Neural cell (in vitro differentiated cells): ENCODE data around the gene TMEM220. TPM values are rescaled to one million over a fixed set of nuclear protein-coding genes. Genes with fewer than 3 reads are reported as not detected.

Experiments
- H2AFZ ChIP-seq: fragments of 200-600, 300-800 bp; sonication (generic), shearing (Covaris generic); 2 replicates; pipeline ENCODE4 v1.6.0; 2014; ENCODE audit warnings: low read depth, mild to moderate bottlenecking, antibody characterized with exemption, low read length, moderate library complexity
- H3F3A ChIP-seq: fragments of 200-600 bp; shearing (Covaris generic); 2 replicates; pipeline ENCODE4 v1.6.1; 2016; ENCODE audit warnings: mild to moderate bottlenecking, moderate library complexity, mixed read lengths, antibody characterized with exemption, low read length; ENCODE audit not compliant: insufficient read depth, poor library complexity, severe bottlenecking
- H3K27ac ChIP-seq: fragments of 200-600, 300-800 bp; sonication (generic), shearing (Covaris generic); 2 replicates; pipeline ENCODE4 v1.5.1; 2014; ENCODE audit warnings: mild to moderate bottlenecking, low read length, moderate library complexity
- H3K27me3 ChIP-seq: fragments of 300-800, 200-600 bp; sonication (generic), shearing (Covaris generic); 2 replicates; pipeline ENCODE4 v1.6.0; 2014; ENCODE audit warnings: mild to moderate bottlenecking, low read depth, low read length, moderate library complexity; ENCODE audit not compliant: insufficient read depth
- H3K36me3 ChIP-seq: fragments of 300-800, 200-600 bp; sonication (generic), shearing (Covaris generic); 2 replicates; pipeline ENCODE4 v1.5.1; 2014; ENCODE audit warnings: mild to moderate bottlenecking, antibody characterized with exemption, low read length, moderate library complexity; ENCODE audit not compliant: insufficient read depth
- H3K4me2 ChIP-seq: fragments of 300-800, 200-600 bp; sonication (generic), shearing (Covaris generic); 2 replicates; pipeline ENCODE4 v1.6.0; 2014; ENCODE audit warnings: mild to moderate bottlenecking, low read length
- H3K4me3 ChIP-seq: fragments of 300-800, 200-600 bp; sonication (generic), shearing (Covaris generic); 2 replicates; pipeline ENCODE4 v1.5.1; 2014; ENCODE audit warnings: mild to moderate bottlenecking, low read length, moderate library complexity
- H3K79me2 ChIP-seq: fragments of 200-600 bp; shearing (Covaris generic); replicated peaks from 2 replicates; pipeline ENCODE4 v1.6.0; 2014; ENCODE audit warnings: mild to moderate bottlenecking, low read length, moderate library complexity; ENCODE audit not compliant: insufficient read depth
- H3K9ac ChIP-seq: fragments of 300-800, 200-600 bp; sonication (generic), shearing (Covaris generic); 2 replicates; pipeline ENCODE4 v1.6.1; 2016; ENCODE audit warnings: mild to moderate bottlenecking, low read length, mixed read lengths
- H3K9me2 ChIP-seq: fragments of 200-600 bp; shearing (Covaris generic); 2 replicates; pipeline ENCODE4 v1.6.1; 2016; ENCODE audit warnings: mild to moderate bottlenecking, low read length, mixed read lengths; ENCODE audit not compliant: insufficient read depth
- H3K9me3 ChIP-seq: fragments of 200-600, 300-800 bp; sonication (generic), shearing (Covaris generic); 2 replicates; pipeline ENCODE4 v1.6.1; 2016; ENCODE audit warnings: mild to moderate bottlenecking, mixed run types, low read length, moderate library complexity, mixed read lengths
- H4K20me1 ChIP-seq: fragments of 200-600 bp; shearing (Covaris generic); 2 replicates; pipeline ENCODE4 v1.6.1; 2016; ENCODE audit warnings: mild to moderate bottlenecking, mixed run types; ENCODE audit not compliant: insufficient read depth
- CTCF ChIP-seq: fragments of 450-650 bp; IDR thresholded peaks from 2 replicates; pipeline ENCODE4 v1.5.1; 2014; ENCODE audit warnings: antibody characterized with exemption, mild to moderate bottlenecking, moderate library complexity; ENCODE audit not compliant: poor library complexity, severe bottlenecking
- EP300 ChIP-seq: fragments of 450-650 bp; conservative IDR thresholded peaks from 2 replicates; pipeline ENCODE4 v1.6.1; 2014; ENCODE audit warnings: antibody characterized with exemption, mild to moderate bottlenecking, moderate library complexity; ENCODE audit not compliant: poor library complexity, severe bottlenecking
- EZH2 ChIP-seq: fragments of 200-600, 300-800 bp; shearing (Covaris generic), sonication (generic); IDR thresholded peaks from 2 replicates; pipeline ENCODE4 v1.6.1; 2014; ENCODE audit warnings: antibody characterized with exemption, low read length, borderline replicate concordance, mild to moderate bottlenecking; ENCODE audit not compliant: insufficient read depth, poor library complexity, severe bottlenecking
- MXI1 ChIP-seq: fragments of 450-650 bp; conservative IDR thresholded peaks from 2 replicates; pipeline ENCODE4 v1.6.1; 2014; ENCODE audit warnings: antibody characterized with exemption, mild to moderate bottlenecking; ENCODE audit not compliant: poor library complexity, severe bottlenecking
- POLR2AphosphoS5 ChIP-seq: IDR thresholded peaks from 2 replicates; pipeline ENCODE4 v1.6.1; 2012
- RAD21 ChIP-seq: fragments of 450-650 bp; conservative IDR thresholded peaks from 2 replicates; pipeline ENCODE4 v1.6.1; 2014; ENCODE audit warnings: antibody characterized with exemption, mild to moderate bottlenecking, moderate library complexity
- REST ChIP-seq: IDR thresholded peaks from 2 replicates; pipeline ENCODE4 v1.6.1; 2012; ENCODE audit warnings: borderline replicate concordance
- SMC3 ChIP-seq: fragments of 450-650 bp; conservative IDR thresholded peaks from 2 replicates; pipeline ENCODE4 v1.6.1; 2014; ENCODE audit warnings: antibody characterized with exemption, mild to moderate bottlenecking, moderate library complexity; ENCODE audit not compliant: poor library complexity
- TAF1 ChIP-seq: IDR thresholded peaks from 2 replicates; pipeline ENCODE4 v1.6.1; 2012; ENCODE audit warnings: low read depth
- polyA plus RNA-seq: library from polyadenylated mRNA; depleted of rRNA; stranded (reverse); fragments of >200 nt; gene quantifications from 2 replicates; pipeline ENCODE4 v1.2.3, GENCODE V29; 2014

Gene TMEM220
- polyA plus RNA-seq, 1 donor from 2014 or later = not detected

- H3K9me2 ChIP-seq = no peaks in the 10 kb centered on the region
- no peak overlapping the region for H3K9ac ChIP-seq
Measured at GRCh38 chr17:10666906-10667305, 62.9 kb downstream of the TMEM220 start.

GRCh38 chr17:10664571-10664970 is 65.3 kb downstream of the TMEM220 start:
- Histone ChIP-seq H3K27ac (no peak overlapping the region), H3K27me3 (no peaks in the 10 kb centered on the region), H3K4me3 (no peak overlapping the region), H3K79me2 (no peaks in the 10 kb centered on the region), H3K9me3 (no peaks in the 10 kb centered on the region), H3F3A (no peaks in the 10 kb centered on the region), H3K4me2 (no peak overlapping the region), H2AFZ (no peak overlapping the region), H3K36me3 (no peaks in the 10 kb centered on the region), H4K20me1 (no peaks in the 10 kb centered on the region), H3K9ac (no peak overlapping the region), H3K9me2 (no peaks in the 10 kb centered on the region)
- no peak for TF ChIP-seq POLR2AphosphoS5
- no peak for TF ChIP-seq MXI1
- TF ChIP-seq SMC3 = no peak
- TF ChIP-seq TAF1 = no peak
- TF ChIP-seq EZH2 = no peak
- TF ChIP-seq EP300 = no peak
- no peak for TF ChIP-seq CTCF
- TF ChIP-seq RAD21 = no peak
- no peak for TF ChIP-seq REST

More at GRCh38 chr17:10666906-10667305, 62.9 kb downstream of the TMEM220 start:
- Histone ChIP-seq H3K4me3 (no peak overlapping the region), H3K4me2 (no peak overlapping the region), H3K27ac (no peak overlapping the region), H3K36me3 (no peaks in the 10 kb centered on the region), H3F3A (no peaks in the 10 kb centered on the region), H4K20me1 (no peaks in the 10 kb centered on the region), H3K27me3 (no peaks in the 10 kb centered on the region), H3K79me2 (no peaks in the 10 kb centered on the region), H3K9me3 (no peaks in the 10 kb centered on the region), H2AFZ (no peak overlapping the region)
- TF ChIP-seq REST (no peak), TAF1 (no peak), MXI1 (no peak)

Other genes starting within 250 kb of the TMEM220 start
- not detected in 2 replicates for gene MYH1, start 211.5 kb downstream of the TMEM220 start, polyA plus RNA-seq
- gene MYH2, start 180.4 kb downstream of the TMEM220 start, polyA plus RNA-seq = 0.04 TPM in 1 of 2 replicates, not detected in the other
- gene MYH3, start 72.7 kb downstream of the TMEM220 start, polyA plus RNA-seq = 0.74 and 3.2 TPM in 2 replicates
- gene SCO1, start 32.5 kb downstream of the TMEM220 start, polyA plus RNA-seq = 24.1 and 28.8 TPM in 2 replicates
- gene ADPRM, start 32.4 kb downstream of the TMEM220 start, polyA plus RNA-seq = 19.2 and 22.3 TPM in 2 replicates
- gene TMEM238L, start 74.1 kb upstream of the TMEM220 start, polyA plus RNA-seq = not detected in 2 replicates
- gene PIRT, start 108.1 kb upstream of the TMEM220 start, polyA plus RNA-seq = 0.06 TPM in 1 of 2 replicates, not detected in the other